Right lobe of liver (tissue), 4 donors: ENCODE data around the gene MATN4.

ENCODE experiments used
- CTCF ChIP-seq, 4 donors: fragments of 200-600 bp in 3 of 4; fragments of 450-650 bp in 1 of 4; IDR thresholded peaks; one replicate each; pipeline versions ENCODE4 v1.5.1 to v1.8.0; 2016 to 2022; ENCODE audit warnings: antibody characterized with exemption in 4 of 4, mild to moderate bottlenecking in 2 of 4
- POLR2A ChIP-seq: fragments of 450-650 bp; IDR thresholded peaks from one replicate; pipeline ENCODE4 v1.6.1; 2017; ENCODE audit warnings: antibody characterized with exemption, mild to moderate bottlenecking
- donor health status: DM: no; HTN: no; CAD: no.
- donor health status: DM: no; HTN: no; CAD: no.
- donor health status: DM: no; HTN: yes; CAD: no.

GRCh38 chr20:45282700-45283550 is 25.2 kb downstream of the MATN4 start:
- no peak for TF ChIP-seq CTCF (IDR thresholded peaks at IDR 0.05)
- no peak for TF ChIP-seq POLR2A
